ENCODE results near the gene CLUH. TPM values are rescaled to one million over a fixed set of nuclear protein-coding genes. Genes with fewer than 3 reads are reported as not detected.

The CLUH gene
- total and polyA plus RNA-seq, 10 donors = 14.3 to 82.6 (median 49.4) TPM

GRCh38 chr17:2721603-2722002 is 10.0 kb upstream of the CLUH start:
- DNase-seq = no peak
- TF ChIP-seq CTCF (IDR thresholded peaks at IDR 0.05 in 8 of 11, conservative IDR thresholded peaks at IDR 0.05 in 3 of 11) (no peak), POLR2AphosphoS5 (IDR thresholded peaks at IDR 0.05) (no peak), POLR2A (IDR thresholded peaks at IDR 0.05) (no peak)
- intact Hi-C loops (cut with DNase I; ENCODE audit: low total_unique reads) = no loop called here
- Histone ChIP-seq H3K36me3 (no peaks in the 10 kb centered on the region), H3K27me3 (replicated peaks in 1 of 7) (peaks cover 0 to 48% (median 21%) of the 10 kb centered on the region in 7 donors), H3K9me3 (no peaks in the 10 kb centered on the region), H3K4me1 (peaks cover 0 to 20% (median 13%) of the 10 kb centered on the region in 6 donors), H3K4me3 (no peak overlapping the region), H3K27ac (no peak overlapping the region)
- WGBS, 5 donors = 59 to 81% (median 69%) methylated on average over 4 of the region's 4 CpGs

- DNase-seq = no peak
- intact Hi-C loops (cut with DNase I; ENCODE audit: low total_unique reads) = no loop called here
Observed at GRCh38 chr17:2719861-2720260, 8.3 kb upstream of the CLUH start.

GRCh38 chr17:2718150-2718938 is 6.8 kb upstream of the CLUH start:
- no peak for DNase-seq

More at GRCh38 chr17:2719861-2720260, 8.3 kb upstream of the CLUH start:
- Histone ChIP-seq H3K27ac (no peak overlapping the region), H3K27me3 (replicated peaks in 1 of 7) (peaks cover 0 to 30% (median 14%) of the 10 kb centered on the region in 7 donors), H3K4me3 (no peak overlapping the region), H3K4me1 (peaks cover 0 to 13% (median 10%) of the 10 kb centered on the region in 6 donors), H3K9me3 (no peaks in the 10 kb centered on the region), H3K36me3 (no peaks in the 10 kb centered on the region)
- TF ChIP-seq POLR2AphosphoS5 (IDR thresholded peaks at IDR 0.05) (no peak), POLR2A (IDR thresholded peaks at IDR 0.05) (no peak), CTCF (IDR thresholded peaks at IDR 0.05 in 8 of 11, conservative IDR thresholded peaks at IDR 0.05 in 3 of 11) (no peak)
- WGBS, 5 donors = 67 to 76% (median 70%) methylated on average over 4 of the region's 4 CpGs

More at GRCh38 chr17:2718150-2718938, 6.8 kb upstream of the CLUH start:
- Histone ChIP-seq H3K27ac (no peak overlapping the region), H3K27me3 (replicated peaks in 1 of 7) (peaks cover 0 to 15% (median under 1%) of the 10 kb centered on the region in 7 donors), H3K4me3 (no peak overlapping the region), H3K9me3 (no peaks in the 10 kb centered on the region), H3K4me1 (peaks cover 0 to 2% (median 0%) of the 10 kb centered on the region in 6 donors), H3K36me3 (no peaks in the 10 kb centered on the region)
- WGBS, 5 donors = 78 to 85% (median 79%) methylated on average over 13 of the region's 13 CpGs
- intact Hi-C loops (cut with DNase I; ENCODE audit: low total_unique reads) = no loop called here
- TF ChIP-seq POLR2AphosphoS5 (IDR thresholded peaks at IDR 0.05) (no peak), CTCF (IDR thresholded peaks at IDR 0.05 in 8 of 11, conservative IDR thresholded peaks at IDR 0.05 in 3 of 11) (no peak), POLR2A (IDR thresholded peaks at IDR 0.05) (no peak)
